K562 (cell line): Measurements from ENCODE around the gene CAVIN1. TPM values are rescaled to one million over a fixed set of nuclear protein-coding genes. Genes with fewer than 3 reads are reported as not detected.

Source experiments
- ATAC-seq: fragments of 200-7000 bp; cut with Tn5 transposase; 3 replicates; pipeline ENCODE4 v1.9.1; 2020; ENCODE audit warnings: moderate library complexity
- BruUV-seq: library from RNA; stranded (reverse); fragments of 400-500 nt; replicated peaks from 2 replicates; lab custom pipeline; 2021; lab: Mats Ljungman, UMichigan
- CTCF ChIA-PET: fragments of 300-600 bp; formaldehyde crosslinking; extraction: SDS; loops from one replicate; lab custom pipeline; 2021; ENCODE audit warnings: low intra/inter-chr PET ratio; lab: Yijun Ruan, JAX
- POLR2A ChIA-PET: fragments of 300-600, 350-650 bp; sonication (Branson Sonifier 250); formaldehyde crosslinking; extraction: SDS; loops from one replicate; lab custom pipeline; 2021; ENCODE audit warnings: antibody characterized with exemption, inconsistent platforms; lab: Yijun Ruan, JAX
- DNase-seq, 4 experiments: peaks; one replicate each; pipeline versions ENCODE4 v3.0.0 to v3.0.0-alpha.2; 2011 to 2018; ENCODE audit warnings: low spot score in 3 of 4, mixed read lengths in 3 of 4; ENCODE audit errors: extremely low read depth in 1 of 4
- FAIRE-seq: peaks from 2 replicates; lab custom pipeline; 2011; peaks lifted over from hg19 to GRCh38; lab: Jason Lieb, UNC
- H2AFZ ChIP-seq: 2 replicates; pipeline ENCODE4 v1.6.0; 2011; ENCODE audit warnings: low read depth, low read length, control low read depth, inconsistent platforms
- H3K27ac ChIP-seq: fragments of 200-600 bp; 3 replicates; pipeline ENCODE4 v1.8.0; 2011; ENCODE audit warnings: low read depth, mild to moderate bottlenecking, control low read depth, inconsistent platforms, low read length, moderate library complexity, mixed read lengths; ENCODE audit errors: extremely low read depth
- H3K27me3 ChIP-seq, 2 experiments: fragments of 300-600 bp in 1 of 2; 2 replicates in 1 of 2; 3 replicates in 1 of 2; pipeline versions ENCODE4 v1.6.0 to v1.8.0; 2011; ENCODE audit warnings: inconsistent platforms in 2 of 2, low read length in 2 of 2, mild to moderate bottlenecking in 1 of 2, mixed read lengths in 1 of 2, moderate library complexity in 1 of 2; ENCODE audit not compliant: control insufficient read depth in 2 of 2, insufficient read depth in 2 of 2
- H3K36me3 ChIP-seq: fragments of 300-600 bp; 3 replicates; pipeline ENCODE4 v1.8.0; 2011; ENCODE audit warnings: mild to moderate bottlenecking, low read length, inconsistent platforms; ENCODE audit not compliant: control insufficient read depth, insufficient read depth
- H3K4me1 ChIP-seq, 2 experiments: fragments of 200-600 bp in 1 of 2; replicated peaks in 1 of 2; 2 replicates in 1 of 2; 3 replicates in 1 of 2; pipeline versions ENCODE4 v1.5.1 to v1.8.0; 2011; ENCODE audit warnings: inconsistent platforms in 2 of 2, low read length in 2 of 2, mild to moderate bottlenecking in 1 of 2, mixed read lengths in 1 of 2, moderate library complexity in 1 of 2; ENCODE audit not compliant: control insufficient read depth in 2 of 2, insufficient read depth in 2 of 2
- H3K4me2 ChIP-seq: 2 replicates; pipeline ENCODE4 v1.6.1; 2011; ENCODE audit warnings: low read length, control low read depth, inconsistent platforms, mixed read lengths; ENCODE audit not compliant: insufficient read depth
- H3K4me3 ChIP-seq: fragments of 200-600 bp; sonication (generic), shearing (Covaris generic); 2 replicates; pipeline ENCODE4 v1.5.1; 2016; ENCODE audit warnings: control low read depth, inconsistent platforms
- H3K79me2 ChIP-seq: fragments of 200-600 bp; 3 replicates; pipeline ENCODE4 v1.8.0; 2011; ENCODE audit warnings: low read length, inconsistent platforms; ENCODE audit not compliant: control insufficient read depth, insufficient read depth
- H3K9ac ChIP-seq, 2 experiments: 2 replicates each; pipeline versions ENCODE4 v1.6.0 to v1.6.1; 2011; ENCODE audit warnings: low read depth in 2 of 2, low read length in 2 of 2, control low read depth in 1 of 2, inconsistent platforms in 1 of 2, mild to moderate bottlenecking in 1 of 2, mixed read lengths in 1 of 2; ENCODE audit not compliant: insufficient read depth in 1 of 2
- H3K9me1 ChIP-seq: one replicate; pipeline ENCODE4 v1.6.0; 2011; ENCODE audit warnings: inconsistent platforms, mild to moderate bottlenecking, low read length, moderate library complexity; ENCODE audit not compliant: control insufficient read depth, insufficient read depth
- H3K9me3 ChIP-seq: replicated peaks from 2 replicates; pipeline ENCODE4 v1.5.1; 2011; ENCODE audit warnings: low read depth, low read length, inconsistent platforms; ENCODE audit not compliant: control insufficient read depth, insufficient read depth
- H4K20me1 ChIP-seq: replicated peaks from 2 replicates; pipeline ENCODE4 v1.6.1; 2011; ENCODE audit warnings: low read length, inconsistent platforms, mixed read lengths; ENCODE audit not compliant: control insufficient read depth, insufficient read depth
- CC2D1A ChIP-seq: fragments of 450-650 bp; IDR thresholded peaks from 2 replicates; pipeline ENCODE4 v1.6.1; 2017; ENCODE audit warnings: mild to moderate bottlenecking
- CREBBP ChIP-seq: IDR thresholded peaks from one replicate; pipeline ENCODE4 v1.6.1; 2012; ENCODE audit warnings: low read depth, mild to moderate bottlenecking, control low read depth, inconsistent platforms, low read length
- NR2C2 ChIP-seq, 2 experiments: fragments of 200-800 bp in 1 of 2; sonication (Bioruptor generic) in 1 of 2; sonication (generic) in 1 of 2; formaldehyde crosslinking in 1 of 2; IDR thresholded peaks; 2 replicates each; pipeline versions ENCODE4 v1.6.1 to v1.8.0; 2016 to 2022; ENCODE audit warnings: mild to moderate bottlenecking in 1 of 2, missing compliant biosample characterization in 1 of 2, missing genetic modification characterization in 1 of 2, missing genetic modification reagents in 1 of 2
- TAL1 ChIP-seq: fragments of 450-650 bp; IDR thresholded peaks from 2 replicates; pipeline ENCODE4 v1.6.1; 2016; ENCODE audit warnings: mild to moderate bottlenecking
- TEAD4 ChIP-seq, 2 experiments: sonication (generic) in 1 of 2; formaldehyde crosslinking in 1 of 2; IDR thresholded peaks; 2 replicates each; pipeline versions ENCODE4 v1.6.1 to v1.8.0; 2012 to 2022; ENCODE audit warnings: borderline replicate concordance in 1 of 2, inconsistent platforms in 1 of 2, low read length in 1 of 2, mild to moderate bottlenecking in 1 of 2, missing genetic modification reagents in 1 of 2
- TRIM28 ChIP-seq: fragments of 450-650 bp; IDR thresholded peaks from 2 replicates; pipeline ENCODE4 v1.6.1; 2017
- ZNF282 ChIP-seq: sonication (generic); formaldehyde crosslinking; IDR thresholded peaks from 2 replicates; pipeline ENCODE4 v1.8.1; 2023; ENCODE audit warnings: missing genetic modification reagents
- WGBS: fragments of 100-300 bp; shearing (Covaris generic); methylation state at CpG from one replicate; pipeline ENCODE4 v1.1.6; 2016; ENCODE audit warnings: low coverage, mixed read lengths; ENCODE audit not compliant: insufficient coverage; ENCODE audit errors: missing lambda C conversion rate; 5-methylcytosine and 5-hydroxymethylcytosine counted together
- in situ Hi-C: fragments of 300-500 bp; cut with MboI; formaldehyde crosslinking; loops from 4 replicates; pipeline ENCODE4 v1.15.0; 2018; ENCODE audit warnings: inconsistent platforms, mixed read lengths
- intact Hi-C: fragments of 100-400 bp; cut with micrococcal nuclease; formaldehyde crosslinking; loops from 2 replicates; pipeline ENCODE4 v1.14.2; 2022
- polyA plus RNA-seq, 8 experiments: library from polyadenylated mRNA; depleted of rRNA in 4 of 8; stranded (reverse) in 5 of 8; unstranded in 3 of 8; fragments of >200 nt; fragmentation: Nextera tagmentation in 2 of 8; fragmentation: Illumina TruSeq in 1 of 8; extraction: Ambion mirVana in 2 of 8; extraction: Trizol in 1 of 8; gene quantifications; 2 replicates each; pipeline versions ENCODE4 v1.2.1 to v1.2.3, GENCODE V29; 2011 to 2014; ENCODE audit warnings: inconsistent platforms in 1 of 8, missing spikeins in 1 of 8
- total RNA-seq, 7 experiments: library from RNA; depleted of rRNA in 6 of 7; stranded (reverse); fragments of >200 nt in 6 of 7; fragmentation: Illumina TruSeq in 2 of 7; extraction: Trizol in 2 of 7; gene quantifications; 2 replicates each; pipeline versions ENCODE4 v1.2.1 to v1.2.3, GENCODE V29; 2011 to 2021; ENCODE audit warnings: low replicate concordance in 1 of 7
- TF ChIP-seq, protein P1 (sequence below): fragments of 250-450 bp; sonication (Bioruptor Pico); IDR thresholded peaks from 2 replicates; pipeline ENCODE4 v1.9.0; 2021; ENCODE audit warnings: mild to moderate bottlenecking, inconsistent platforms
- TF ChIP-seq, protein P2 (sequence below): fragments of 250-450 bp; sonication (Bioruptor Pico); IDR thresholded peaks from 2 replicates; pipeline ENCODE4 v1.8.0; 2021; ENCODE audit warnings: borderline replicate concordance, mild to moderate bottlenecking, moderate library complexity; ENCODE audit not compliant: poor library complexity, severe bottlenecking

The CAVIN1 gene
- total and polyA plus RNA-seq, 9 of the 15 experiments (the other 6 are each of a cell fraction or from before 2014, with no cell fraction given) = 6.8 to 162 (median 74.5) TPM

DNA sequence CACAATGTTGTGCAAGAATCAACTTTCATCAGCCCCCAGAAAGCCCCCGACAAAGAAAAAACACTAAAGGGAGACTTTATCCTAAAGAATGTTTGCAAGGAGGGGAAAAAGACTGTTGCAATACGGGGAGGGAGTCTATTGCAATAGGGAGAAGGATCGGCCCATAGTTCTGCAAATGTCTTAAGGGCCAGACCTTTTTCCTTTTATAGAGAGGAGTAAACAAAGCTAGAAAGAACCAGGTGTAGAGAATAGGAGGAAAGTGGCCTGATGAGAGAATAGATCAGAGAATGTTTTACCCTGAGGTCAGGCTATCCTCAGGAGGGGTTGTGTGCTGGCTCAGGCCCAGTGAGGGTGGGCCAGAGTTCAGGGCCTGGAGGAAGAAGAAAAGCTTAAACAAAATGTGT is 8.7 kb upstream of the CAVIN1 start:
- no peak overlapping the region for H3K4me2 ChIP-seq
- no peak for FAIRE-seq
- BruUV-seq = no TSS peak
- no peaks in the 10 kb centered on the region for H3K9me3 ChIP-seq
- no peak for ATAC-seq
- in situ Hi-C loops (no loop called here), intact Hi-C loops (no loop called here)
- TF ChIP-seq, protein P1, sequence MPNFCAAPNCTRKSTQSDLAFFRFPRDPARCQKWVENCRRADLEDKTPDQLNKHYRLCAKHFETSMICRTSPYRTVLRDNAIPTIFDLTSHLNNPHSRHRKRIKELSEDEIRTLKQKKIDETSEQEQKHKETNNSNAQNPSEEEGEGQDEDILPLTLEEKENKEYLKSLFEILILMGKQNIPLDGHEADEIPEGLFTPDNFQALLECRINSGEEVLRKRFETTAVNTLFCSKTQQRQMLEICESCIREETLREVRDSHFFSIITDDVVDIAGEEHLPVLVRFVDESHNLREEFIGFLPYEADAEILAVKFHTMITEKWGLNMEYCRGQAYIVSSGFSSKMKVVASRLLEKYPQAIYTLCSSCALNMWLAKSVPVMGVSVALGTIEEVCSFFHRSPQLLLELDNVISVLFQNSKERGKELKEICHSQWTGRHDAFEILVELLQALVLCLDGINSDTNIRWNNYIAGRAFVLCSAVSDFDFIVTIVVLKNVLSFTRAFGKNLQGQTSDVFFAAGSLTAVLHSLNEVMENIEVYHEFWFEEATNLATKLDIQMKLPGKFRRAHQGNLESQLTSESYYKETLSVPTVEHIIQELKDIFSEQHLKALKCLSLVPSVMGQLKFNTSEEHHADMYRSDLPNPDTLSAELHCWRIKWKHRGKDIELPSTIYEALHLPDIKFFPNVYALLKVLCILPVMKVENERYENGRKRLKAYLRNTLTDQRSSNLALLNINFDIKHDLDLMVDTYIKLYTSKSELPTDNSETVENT (CRISPR knock-in tag) = no peak
- TF ChIP-seq TEAD4 (IDR thresholded peaks at IDR 0.05; ENCODE audit: low read length) (no peak), TEAD4 (CRISPR knock-in tag; IDR thresholded peaks at IDR 0.05; ENCODE audit: borderline replicate concordance) (no peak), TRIM28 (no peak), CREBBP (no peak), TAL1 (no peak), CC2D1A (no peak), ZNF282 (CRISPR knock-in tag) (no peak), NR2C2 (CRISPR knock-in tag; IDR thresholded peaks at IDR 0.05) (no peak), NR2C2 (tag; IDR thresholded peaks at IDR 0.05) (no peak)
- TF ChIP-seq, protein P2, sequence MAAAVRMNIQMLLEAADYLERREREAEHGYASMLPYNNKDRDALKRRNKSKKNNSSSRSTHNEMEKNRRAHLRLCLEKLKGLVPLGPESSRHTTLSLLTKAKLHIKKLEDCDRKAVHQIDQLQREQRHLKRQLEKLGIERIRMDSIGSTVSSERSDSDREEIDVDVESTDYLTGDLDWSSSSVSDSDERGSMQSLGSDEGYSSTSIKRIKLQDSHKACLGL = no peak
- H3K4me1 ChIP-seq = peaks cover 5 to 10% of the 10 kb centered on the region in 2 experiments; a peak in 3 of 5 replicates
- no peaks in the 10 kb centered on the region for H3K79me2 ChIP-seq
- H3K27ac ChIP-seq = no peak overlapping the region
- H3K9ac ChIP-seq = no peak overlapping the region
- WGBS = 58% methylated on average over 3 of the region's 3 CpGs
- ChIA-PET CTCF (no interaction called here), POLR2A (interaction anchor here (1.2 kb wide), 1 partner anchor 9 kb away, joined by 5 read pairs; the partner anchor contains the start of gene CAVIN1)
- no peaks in the 10 kb centered on the region for H3K36me3 ChIP-seq
- 0 out of 2 replicates have a peak overlapping the region, but pooled peaks have one; percentile 23 for H2AFZ ChIP-seq
- no peak for DNase-seq
- no peaks in the 10 kb centered on the region for H4K20me1 ChIP-seq
- no peak overlapping the region for H3K4me3 ChIP-seq
- H3K27me3 ChIP-seq = no peaks in the 10 kb centered on the region
- H3K9me1 ChIP-seq = no peaks in the 10 kb centered on the region
